K562 treated with DMSO at 1 percent for 12 hours (cell line): ENCODE data around the gene U2SURP. TPM values are rescaled to one million over a fixed set of nuclear protein-coding genes. Genes with fewer than 3 reads are reported as not detected.

Experiments used
- total RNA-seq: library from RNA; unstranded; fragments of 300-600 nt; gene quantifications from 2 replicates; pipeline ENCODE4 v1.2.3, GENCODE V29; 2022; ENCODE audit not compliant: insufficient read depth

Gene U2SURP
- 11.1 and 40.6 TPM in 2 replicates for total RNA-seq

GRCh38 chr3:143001369-143002082 lies at the start of gene U2SURP:
Gene U2SURP (plus strand): TSS chr3:143001570. CDS start chr3:143001629, 59 bp downstream.

GRCh38 chr3:142963516-142964448 lies 37.6 kb upstream of the U2SURP start, which contains the start of gene PAQR9:
Gene PAQR9 (minus strand): TSS chr3:142963674. CDS start chr3:142963336, 338 bp downstream.

Other genes starting within 250 kb of the U2SURP start
- gene PCOLCE2, start 112.5 kb upstream of the U2SURP start, total RNA-seq: not detected in 2 replicates
- gene PAQR9, start 37.9 kb upstream of the U2SURP start, total RNA-seq: 0.25 TPM in 1 of 2 replicates, not detected in the other
- gene CHST2, start 118.2 kb downstream of the U2SURP start, total RNA-seq: 20.8 and 30.2 TPM in 2 replicates